Common myeloid progenitor, CD34-positive (primary cell): ENCODE results near the gene RNASE13.

Experiments
- CTCF ChIA-PET: fragments of 350-600 bp; sonication (Branson Sonifier 250); formaldehyde crosslinking; loops from one replicate; lab custom pipeline; 2021; ENCODE audit warnings: antibody characterized with exemption; lab: Charles Lee
- POLR2A ChIA-PET: fragments of 350-600 bp; sonication (Branson Sonifier 250); formaldehyde crosslinking; loops from one replicate; lab custom pipeline; 2021; ENCODE audit warnings: antibody characterized with exemption; lab: Charles Lee
- DNase-seq, 3 donors: peaks; one replicate each; pipeline versions ENCODE4 v3.0.0 to v3.0.0-alpha.2; 2013
- H3K27ac ChIP-seq, 2 experiments: 1 replicate in 1 of 2; 2 replicates in 1 of 2; pipeline ENCODE4 v1.7.0; 2013; ENCODE audit warnings: inconsistent platforms in 2 of 2, low read length in 2 of 2, mild to moderate bottlenecking in 2 of 2, low read depth in 1 of 2, moderate library complexity in 1 of 2; ENCODE audit not compliant: severe bottlenecking in 2 of 2, insufficient read depth in 1 of 2, poor library complexity in 1 of 2
- H3K27me3 ChIP-seq, 5 experiments: replicated peaks in 2 of 5; 1 replicate in 3 of 5; 2 replicates in 2 of 5; pipeline versions ENCODE4 v1.6.1 to v1.7.0; 2013; ENCODE audit warnings: low read length in 4 of 5, mild to moderate bottlenecking in 2 of 5, moderate library complexity in 2 of 5, inconsistent platforms in 1 of 5; ENCODE audit not compliant: insufficient read depth in 5 of 5, control insufficient read depth in 4 of 5
- H3K36me3 ChIP-seq, 4 experiments: 1 replicate in 2 of 4; 2 replicates in 2 of 4; pipeline versions ENCODE4 v1.6.1 to v1.7.0; 2013; ENCODE audit warnings: low read length in 3 of 4, control low read depth in 1 of 4, mild to moderate bottlenecking in 1 of 4; ENCODE audit not compliant: control insufficient read depth in 4 of 4, insufficient read depth in 4 of 4
- H3K4me1 ChIP-seq, 4 experiments: 1 replicate in 3 of 4; 2 replicates in 1 of 4; pipeline versions ENCODE4 v1.6.1 to v1.7.1; 2013; ENCODE audit warnings: low read length in 3 of 4, mild to moderate bottlenecking in 3 of 4, control low read depth in 1 of 4, inconsistent platforms in 1 of 4, moderate library complexity in 1 of 4; ENCODE audit not compliant: control insufficient read depth in 4 of 4, insufficient read depth in 4 of 4; ENCODE audit errors: control extremely low read depth in 1 of 4
- H3K4me3 ChIP-seq, 7 experiments: 1 replicate in 4 of 7; 2 replicates in 3 of 7; pipeline versions ENCODE4 v1.5.1 to v1.7.0; 2013; ENCODE audit warnings: mild to moderate bottlenecking in 7 of 7, low read length in 6 of 7, moderate library complexity in 6 of 7, inconsistent platforms in 2 of 7, low read depth in 2 of 7, control low read depth in 1 of 7; ENCODE audit not compliant: insufficient read depth in 4 of 7, control insufficient read depth in 1 of 7; ENCODE audit errors: extremely low read depth in 1 of 7
- H3K9me3 ChIP-seq, 5 experiments: 1 replicate in 4 of 5; 2 replicates in 1 of 5; pipeline versions ENCODE4 v1.6.1 to v1.7.1; 2013; ENCODE audit warnings: low read length in 4 of 5, mild to moderate bottlenecking in 2 of 5, inconsistent platforms in 1 of 5, low read depth in 1 of 5, moderate library complexity in 1 of 5; ENCODE audit not compliant: control insufficient read depth in 4 of 5, insufficient read depth in 2 of 5; ENCODE audit errors: control extremely low read depth in 1 of 5
- WGBS: methylation state at CpG from one replicate; pipeline ENCODE4 v1.1.5; 2013; ENCODE audit not compliant: insufficient coverage; 5-methylcytosine and 5-hydroxymethylcytosine counted together

Gene RNASE13

DNA sequence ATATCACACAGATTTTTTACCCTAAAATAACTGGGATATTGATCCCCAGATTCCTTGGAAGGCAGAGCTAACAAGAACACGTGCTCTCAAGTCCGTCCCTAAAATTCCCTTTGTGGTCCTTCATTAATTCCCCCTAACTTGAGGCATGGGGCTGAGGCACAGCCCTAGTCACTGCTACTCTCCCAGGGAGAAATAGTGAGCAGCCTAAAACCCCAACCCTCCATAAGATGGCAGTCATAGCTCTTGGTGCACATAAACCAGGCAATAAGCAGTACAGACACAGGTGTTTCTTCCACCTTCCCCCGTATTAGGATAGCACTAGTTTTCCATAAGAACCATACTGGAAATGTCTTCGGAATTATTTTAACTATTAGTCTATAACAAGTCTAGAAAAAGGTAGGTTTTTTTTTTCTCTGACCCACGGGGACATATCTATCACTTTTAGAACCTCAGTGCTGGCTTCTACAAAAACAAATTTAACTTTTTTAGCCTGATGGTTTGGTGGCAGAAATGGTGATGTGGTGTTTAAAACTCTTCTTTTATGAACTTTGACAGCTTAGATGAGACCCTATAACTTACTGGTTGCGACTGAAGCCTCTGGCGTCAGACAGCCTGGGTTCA is 32.4 kb upstream of the RNASE13 start:
- Histone ChIP-seq H3K36me3 (no peaks in the 10 kb centered on the region), H3K27me3 (peaks cover 0 to 15% (median 8%) of the 10 kb centered on the region in 5 experiments), H3K4me3 (no peak overlapping the region), H3K27ac (no peak overlapping the region), H3K9me3 (no peaks in the 10 kb centered on the region), H3K4me1 (peaks cover 6 to 33% (median 32%) of the 10 kb centered on the region in 4 experiments)
- ChIA-PET CTCF (interaction anchor here (1.0 to 4.8 kb wide), 18 partner anchors 10 to 96 kb away, joined by 3 to 160 read pairs (median 8); partner anchors contain the start of genes RNASE8 and TMEM253), POLR2A (no interaction called here)
- WGBS = 95% methylated on average over 2 of the region's 7 CpGs
- DNase-seq = peak in 2 of 3 donors; percentile 44 to 46

DNA sequence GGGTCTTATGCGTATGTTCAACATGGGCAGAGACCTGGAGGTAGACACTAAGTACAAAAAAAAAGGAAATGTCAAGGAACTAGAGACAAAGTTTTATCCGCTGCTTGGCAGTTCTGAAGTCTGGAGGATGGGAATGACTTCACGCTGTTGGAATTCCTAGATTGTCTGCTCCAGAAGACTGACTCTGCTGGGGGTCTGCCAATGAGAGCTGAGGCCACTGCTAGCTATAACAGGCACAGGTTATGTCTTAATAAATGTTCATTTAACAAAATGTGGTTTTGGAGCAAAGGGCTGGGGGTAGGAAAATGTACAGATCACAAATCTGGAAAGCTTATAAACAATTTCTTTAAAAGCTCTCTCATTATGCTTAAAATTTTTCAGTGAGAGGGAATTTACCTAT is 28.9 kb upstream of the RNASE13 start:
- no peaks in the 10 kb centered on the region for H3K9me3 ChIP-seq
- no peak overlapping the region for H3K27ac ChIP-seq
- H3K27me3 ChIP-seq = peaks cover 0 to 4% (median 1%) of the 10 kb centered on the region in 5 experiments
- ChIA-PET CTCF (interaction anchor here (0.8 to 3.2 kb wide), 8 partner anchors 13 to 49 kb away, joined by 3 to 12 read pairs (median 4); partner anchors contain the start of gene TMEM253), POLR2A (no interaction called here)
- H3K36me3 ChIP-seq = no peaks in the 10 kb centered on the region
- H3K4me1 ChIP-seq = peaks cover under 1 to 2% (median under 1%) of the 10 kb centered on the region in 4 experiments
- H3K4me3 ChIP-seq = no peak overlapping the region
- WGBS = 97% methylated on average over 3 of the region's 3 CpGs
- no peak for DNase-seq

DNA sequence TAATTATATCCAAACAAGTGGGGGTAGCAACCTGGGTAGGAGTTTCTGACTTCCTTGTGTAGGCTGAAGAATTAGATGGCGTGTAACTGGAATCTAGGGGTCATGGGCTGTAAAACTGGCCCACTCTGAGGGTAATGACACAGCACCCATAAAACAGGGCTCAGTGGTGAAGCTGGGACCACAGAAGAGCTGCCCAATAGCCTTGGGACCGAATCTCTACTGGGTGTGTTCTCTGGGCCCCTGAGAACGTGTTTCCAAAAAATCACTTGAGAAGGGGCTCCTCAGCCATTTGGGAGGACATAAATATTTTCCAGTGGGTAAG is 26.7 kb upstream of the RNASE13 start:
- POLR2A ChIA-PET = interaction anchor here (0.5 kb wide), 1 partner anchor 54 kb away, joined by 5 read pairs; no protein-coding TSS in a partner anchor
- 100% methylated on average over 2 of the region's 3 CpGs for WGBS

DNA sequence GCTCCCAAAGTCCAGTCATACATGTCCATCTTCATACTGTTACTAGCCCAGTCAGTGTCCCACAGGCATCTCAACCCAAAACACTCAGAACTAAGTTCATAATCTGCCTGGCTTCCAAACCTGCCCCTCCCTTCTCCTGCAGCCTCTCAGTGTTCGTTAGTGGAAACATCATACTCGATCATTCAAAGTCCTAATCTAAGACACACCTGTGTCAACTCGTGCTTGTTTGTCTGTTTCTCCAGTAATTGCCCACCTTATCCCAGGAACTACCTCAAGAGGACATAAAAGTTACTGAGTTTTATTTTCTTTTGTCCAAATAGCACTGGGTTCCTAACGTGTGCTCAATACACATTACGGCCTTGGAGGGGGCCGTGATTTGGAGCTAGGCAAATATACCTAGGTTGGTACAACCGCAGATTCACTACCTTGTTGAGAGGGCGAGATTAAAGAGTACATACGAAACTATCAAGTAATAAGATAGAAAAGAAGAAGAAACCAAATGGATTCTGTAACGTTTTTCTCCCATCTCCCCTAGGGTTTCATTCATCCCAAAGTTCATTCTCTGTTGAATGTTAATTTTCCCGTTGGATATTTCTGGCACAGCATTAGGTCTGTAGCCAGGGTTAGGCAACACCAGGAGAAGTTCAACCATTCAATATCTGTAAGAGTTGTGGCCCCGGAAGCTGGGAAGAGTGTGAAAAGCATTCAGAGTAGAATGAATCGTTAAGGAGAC is 26.2 kb upstream of the RNASE13 start:
- DNase-seq = no peak
- Histone ChIP-seq H3K9me3 (no peaks in the 10 kb centered on the region), H3K36me3 (no peaks in the 10 kb centered on the region), H3K27ac (no peak overlapping the region), H3K4me1 (no peaks in the 10 kb centered on the region), H3K4me3 (no peak overlapping the region), H3K27me3 (peaks cover 0 to 4% (median 0%) of the 10 kb centered on the region in 5 experiments)
- WGBS = 86% methylated on average over 11 of the region's 13 CpGs
- POLR2A ChIA-PET = no interaction called here
- CTCF ChIA-PET = interaction anchor here (1.0 to 3.2 kb wide), 8 partner anchors 9 to 64 kb away, joined by 3 to 15 read pairs (median 5); no protein-coding TSS in a partner anchor

More for the DNA sequence above, 26.7 kb upstream of the RNASE13 start:
- H3K27me3 ChIP-seq = peaks cover 0 to 4% (median 0%) of the 10 kb centered on the region in 5 experiments
- no peaks in the 10 kb centered on the region for H3K4me1 ChIP-seq
- H3K9me3 ChIP-seq = no peaks in the 10 kb centered on the region
- no peaks in the 10 kb centered on the region for H3K36me3 ChIP-seq
- no peak overlapping the region for H3K4me3 ChIP-seq
- no peak overlapping the region for H3K27ac ChIP-seq
- no peak for DNase-seq
- CTCF ChIA-PET = interaction anchor here (1.0 to 3.2 kb wide), 9 partner anchors 10 to 63 kb away, joined by 3 to 15 read pairs (median 4); no protein-coding TSS in a partner anchor

DNA sequence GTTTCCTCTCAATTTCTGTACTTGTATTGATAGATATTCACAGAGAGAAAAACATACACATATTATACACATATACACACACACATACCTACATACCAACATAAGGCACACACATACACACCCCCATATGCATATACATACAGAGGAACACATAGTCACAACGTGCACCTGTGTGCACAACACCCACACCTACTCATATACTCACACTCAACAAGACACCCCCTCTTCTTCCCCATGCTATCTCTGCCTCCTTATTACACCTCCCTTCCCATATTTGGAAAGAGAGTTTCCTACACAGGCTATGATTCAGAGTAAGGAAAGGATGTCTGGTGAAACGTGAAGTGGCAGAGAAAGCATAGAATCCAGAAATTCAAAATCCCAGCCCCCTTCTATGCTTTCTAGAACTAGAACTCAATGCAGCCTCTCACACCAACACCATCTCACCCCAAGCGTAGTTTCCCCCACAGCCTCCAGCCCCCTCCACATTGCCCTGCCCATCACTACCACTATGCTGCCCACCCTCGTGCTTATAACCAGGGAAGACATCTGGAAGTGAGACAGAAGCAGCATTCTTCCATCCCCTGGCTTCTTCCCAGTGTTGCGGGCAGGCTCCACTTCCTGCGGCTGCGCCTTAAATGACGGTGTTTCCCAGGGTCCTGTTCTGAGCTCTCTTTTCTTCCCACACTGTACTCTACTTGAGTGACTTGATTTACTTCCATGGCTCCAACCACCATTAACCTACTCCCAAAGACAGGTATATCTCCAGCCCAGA is 25.4 kb upstream of the RNASE13 start:
- ChIA-PET CTCF (interaction anchor here (1.0 to 4.7 kb wide), 9 partner anchors 8 to 64 kb away, joined by 3 to 28 read pairs (median 8); no protein-coding TSS in a partner anchor), POLR2A (no interaction called here)
- H3K36me3 ChIP-seq = no peaks in the 10 kb centered on the region
- H3K9me3 ChIP-seq = no peaks in the 10 kb centered on the region
- whole genome bisulfite sequencing = 88% methylated on average over 7 of the region's 8 CpGs
- DNase-seq = no peak
- H3K4me1 ChIP-seq = no peaks in the 10 kb centered on the region
- H3K27ac ChIP-seq = no peak overlapping the region
- no peak overlapping the region for H3K4me3 ChIP-seq
- H3K27me3 ChIP-seq = peaks cover 0 to 4% (median 0%) of the 10 kb centered on the region in 5 experiments

DNA sequence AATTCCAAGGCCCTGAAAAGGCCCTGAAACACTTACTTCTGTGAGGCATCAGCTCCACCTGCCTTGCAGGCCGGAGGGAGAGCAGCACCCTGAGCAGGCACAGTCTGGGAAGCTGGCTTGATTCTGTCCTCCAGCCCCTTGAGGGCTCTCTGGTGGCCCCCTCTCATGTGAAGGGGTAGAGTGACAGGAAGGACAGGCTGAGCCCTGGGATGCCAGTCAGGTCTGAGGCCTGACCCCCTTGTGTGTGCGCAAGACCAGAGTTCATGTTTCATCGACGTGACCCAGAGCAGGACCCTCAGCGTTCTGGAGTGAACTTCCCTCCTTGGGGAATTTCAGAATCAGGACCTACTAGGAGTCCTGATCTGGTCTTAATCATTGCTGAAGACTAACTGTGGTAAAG is 24.3 kb upstream of the RNASE13 start:
- no peaks in the 10 kb centered on the region for H3K36me3 ChIP-seq
- CTCF ChIA-PET = interaction anchor here (1.1 to 4.7 kb wide), 5 partner anchors 9 to 46 kb away, joined by 3 to 28 read pairs (median 15); no protein-coding TSS in a partner anchor
- H3K9me3 ChIP-seq = no peaks in the 10 kb centered on the region
- no peak overlapping the region for H3K27ac ChIP-seq
- DNase-seq = no peak
- no peaks in the 10 kb centered on the region for H3K4me1 ChIP-seq
- POLR2A ChIA-PET = no interaction called here
- WGBS = 97% methylated on average over 5 of the region's 5 CpGs
- peaks cover 0 to 4% (median 0%) of the 10 kb centered on the region in 5 experiments for H3K27me3 ChIP-seq
- no peak overlapping the region for H3K4me3 ChIP-seq
